ENCODE results near the gene DOK5.

The DOK5 gene

DNA sequence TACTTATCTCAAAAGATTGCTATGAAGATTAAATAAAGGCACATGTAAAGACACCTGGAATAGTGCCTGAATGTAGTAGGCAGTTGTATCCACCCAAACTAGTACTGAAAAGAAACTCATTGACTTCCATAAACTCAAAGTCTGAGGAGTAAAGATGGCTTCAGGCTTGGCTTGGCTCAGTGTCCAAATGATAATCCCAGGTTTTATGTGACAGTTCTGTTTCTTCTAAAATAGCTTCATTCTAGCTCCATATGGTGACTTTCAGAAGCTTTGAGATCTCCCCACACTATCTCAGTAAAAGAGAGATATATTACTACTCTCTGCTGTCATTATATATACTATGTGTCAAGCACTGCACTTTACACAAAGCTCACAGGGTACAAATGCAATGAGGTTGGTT, 121.3 kb downstream of the DOK5 start:
- Histone ChIP-seq H3K27me3 (ENCODE audit: insufficient read depth, low read length, poor library complexity, severe bottlenecking) (no peaks in the 10 kb centered on the region), H3K9me3 (ENCODE audit: insufficient read depth, low read depth, low read length) (no peaks in the 10 kb centered on the region), H3K4me3 (ENCODE audit: low read length, poor library complexity, severe bottlenecking) (no peak overlapping the region), H2AFZ (ENCODE audit: low read length) (no peak overlapping the region), H3K4me1 (ENCODE audit: insufficient read depth, low read length, poor library complexity, severe bottlenecking) (no peaks in the 10 kb centered on the region), H3K36me3 (ENCODE audit: insufficient read depth, low read length) (no peaks in the 10 kb centered on the region), H3K9ac (ENCODE audit: low read depth, low read length, poor library complexity, severe bottlenecking) (no peak overlapping the region), H3K4me2 (ENCODE audit: low read depth, low read length, poor library complexity, severe bottlenecking) (no peak overlapping the region), H3K9me2 (replicated peaks; ENCODE audit: low read depth, low read length) (no peaks in the 10 kb centered on the region), H3K79me2 (ENCODE audit: insufficient read depth, low read length) (no peaks in the 10 kb centered on the region), H3F3A (ENCODE audit: low read depth) (no peaks in the 10 kb centered on the region), H4K20me1 (ENCODE audit: insufficient read depth, low read length, poor library complexity, severe bottlenecking) (no peaks in the 10 kb centered on the region)
- no peak for TF ChIP-seq EZH2phosphoT487 (IDR thresholded peaks at IDR 0.05; ENCODE audit: borderline replicate concordance)
- TF ChIP-seq, protein P1, sequence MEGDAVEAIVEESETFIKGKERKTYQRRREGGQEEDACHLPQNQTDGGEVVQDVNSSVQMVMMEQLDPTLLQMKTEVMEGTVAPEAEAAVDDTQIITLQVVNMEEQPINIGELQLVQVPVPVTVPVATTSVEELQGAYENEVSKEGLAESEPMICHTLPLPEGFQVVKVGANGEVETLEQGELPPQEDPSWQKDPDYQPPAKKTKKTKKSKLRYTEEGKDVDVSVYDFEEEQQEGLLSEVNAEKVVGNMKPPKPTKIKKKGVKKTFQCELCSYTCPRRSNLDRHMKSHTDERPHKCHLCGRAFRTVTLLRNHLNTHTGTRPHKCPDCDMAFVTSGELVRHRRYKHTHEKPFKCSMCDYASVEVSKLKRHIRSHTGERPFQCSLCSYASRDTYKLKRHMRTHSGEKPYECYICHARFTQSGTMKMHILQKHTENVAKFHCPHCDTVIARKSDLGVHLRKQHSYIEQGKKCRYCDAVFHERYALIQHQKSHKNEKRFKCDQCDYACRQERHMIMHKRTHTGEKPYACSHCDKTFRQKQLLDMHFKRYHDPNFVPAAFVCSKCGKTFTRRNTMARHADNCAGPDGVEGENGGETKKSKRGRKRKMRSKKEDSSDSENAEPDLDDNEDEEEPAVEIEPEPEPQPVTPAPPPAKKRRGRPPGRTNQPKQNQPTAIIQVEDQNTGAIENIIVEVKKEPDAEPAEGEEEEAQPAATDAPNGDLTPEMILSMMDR (conservative IDR thresholded peaks at IDR 0.05; ENCODE audit: low read length) = no peak

- no peak overlapping the region for H3K9ac ChIP-seq (ENCODE audit: low read depth, low read length, poor library complexity, severe bottlenecking)
- H3K27me3 ChIP-seq (ENCODE audit: insufficient read depth, low read length, poor library complexity, severe bottlenecking) = no peaks in the 10 kb centered on the region
- H3K4me3 ChIP-seq (ENCODE audit: low read length, poor library complexity, severe bottlenecking) = no peak overlapping the region
- TF ChIP-seq, protein P1 (conservative IDR thresholded peaks at IDR 0.05; ENCODE audit: low read length) = no peak
- TF ChIP-seq EZH2phosphoT487 (IDR thresholded peaks at IDR 0.05; ENCODE audit: borderline replicate concordance) = no peak
- H3K36me3 ChIP-seq (ENCODE audit: insufficient read depth, low read length) = no peaks in the 10 kb centered on the region
- no peaks in the 10 kb centered on the region for H3K79me2 ChIP-seq (ENCODE audit: insufficient read depth, low read length)
- no peak overlapping the region for H3K4me2 ChIP-seq (ENCODE audit: low read depth, low read length, poor library complexity, severe bottlenecking)
- no peaks in the 10 kb centered on the region for H4K20me1 ChIP-seq (ENCODE audit: insufficient read depth, low read length, poor library complexity, severe bottlenecking)
- H2AFZ ChIP-seq (ENCODE audit: low read length) = no peak overlapping the region
- no peaks in the 10 kb centered on the region for H3K9me2 ChIP-seq (replicated peaks; ENCODE audit: low read depth, low read length)
- no peaks in the 10 kb centered on the region for H3F3A ChIP-seq (ENCODE audit: low read depth)
- H3K9me3 ChIP-seq (ENCODE audit: insufficient read depth, low read depth, low read length) = no peaks in the 10 kb centered on the region
- no peaks in the 10 kb centered on the region for H3K4me1 ChIP-seq (ENCODE audit: insufficient read depth, low read length, poor library complexity, severe bottlenecking)
These were observed 123.0 kb downstream of the DOK5 start for GRCh38 chr20:54598352-54598751.

DNA sequence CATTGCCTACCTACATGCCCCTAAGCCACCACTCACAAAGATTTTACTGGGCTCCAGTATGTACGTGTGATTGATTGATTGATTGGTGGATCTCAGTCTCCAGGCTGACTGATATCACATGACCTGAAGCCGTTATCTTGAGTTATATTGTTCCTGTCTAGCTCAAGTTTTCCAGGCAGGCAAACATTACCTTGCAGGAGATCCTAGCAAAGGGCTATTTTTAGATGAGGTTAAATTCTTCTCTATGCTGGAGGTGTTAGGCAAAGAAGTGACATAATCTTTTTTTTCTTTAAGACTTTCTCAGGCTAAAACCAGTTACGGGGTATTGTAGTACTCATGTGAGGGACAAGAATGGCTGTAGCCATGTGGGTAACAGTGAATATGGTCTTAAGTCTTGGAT, 125.2 kb downstream of the DOK5 start:
- Histone ChIP-seq H3K9me2 (replicated peaks; ENCODE audit: low read depth, low read length) (no peaks in the 10 kb centered on the region), H3F3A (ENCODE audit: low read depth) (no peaks in the 10 kb centered on the region), H3K79me2 (ENCODE audit: insufficient read depth, low read length) (no peaks in the 10 kb centered on the region), H3K4me3 (ENCODE audit: low read length, poor library complexity, severe bottlenecking) (no peak overlapping the region), H3K4me2 (ENCODE audit: low read depth, low read length, poor library complexity, severe bottlenecking) (no peak overlapping the region), H3K36me3 (ENCODE audit: insufficient read depth, low read length) (no peaks in the 10 kb centered on the region), H2AFZ (ENCODE audit: low read length) (no peak overlapping the region), H3K27me3 (ENCODE audit: insufficient read depth, low read length, poor library complexity, severe bottlenecking) (no peaks in the 10 kb centered on the region), H3K9me3 (ENCODE audit: insufficient read depth, low read depth, low read length) (no peaks in the 10 kb centered on the region), H3K9ac (ENCODE audit: low read depth, low read length, poor library complexity, severe bottlenecking) (no peak overlapping the region), H4K20me1 (ENCODE audit: insufficient read depth, low read length, poor library complexity, severe bottlenecking) (no peaks in the 10 kb centered on the region), H3K4me1 (ENCODE audit: insufficient read depth, low read length, poor library complexity, severe bottlenecking) (no peaks in the 10 kb centered on the region)
- TF ChIP-seq EZH2phosphoT487 (IDR thresholded peaks at IDR 0.05; ENCODE audit: borderline replicate concordance) = no peak
- TF ChIP-seq, protein P1 (conservative IDR thresholded peaks at IDR 0.05; ENCODE audit: low read length) = no peak

Measured in Loucy (cell line).